ENCODE results near the gene DNAAF8.
A peak's percentile ranks its signal among the peaks of the same experiment; 100 is the strongest.
"Not testable (repeated sequence)": the region's sequence is repeated elsewhere in the genome, so short reads cannot be mapped to it uniquely, and the experiment has no call there.

The DNAAF8 gene

GRCh38 chr16:4724661-4725270 lies 9.6 kb upstream of the DNAAF8 start:
- no peak for DNase-seq

GRCh38 chr16:4726616-4727015 lies 7.7 kb upstream of the DNAAF8 start:
- no peak for DNase-seq

DNA sequence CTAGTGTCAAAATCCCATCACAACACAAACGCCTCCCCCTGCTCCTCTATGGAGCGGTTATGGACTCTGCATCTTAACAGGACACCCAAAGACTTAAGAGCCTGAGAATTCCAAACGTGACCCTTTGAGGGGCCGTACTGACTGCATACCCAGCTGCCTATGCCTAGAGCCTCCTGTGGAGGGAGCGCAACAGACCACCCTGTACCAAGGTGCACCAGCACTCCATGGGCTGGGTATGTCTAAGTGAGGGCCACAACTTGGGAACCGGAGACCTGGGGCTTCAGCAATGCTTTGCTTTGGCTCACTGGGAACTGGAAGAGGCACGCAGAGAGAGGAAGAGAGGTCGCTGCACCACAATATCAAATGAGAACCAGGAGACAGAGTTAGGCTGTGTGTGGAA lies 5.7 kb upstream of the DNAAF8 start:
- no peak for DNase-seq

DNA sequence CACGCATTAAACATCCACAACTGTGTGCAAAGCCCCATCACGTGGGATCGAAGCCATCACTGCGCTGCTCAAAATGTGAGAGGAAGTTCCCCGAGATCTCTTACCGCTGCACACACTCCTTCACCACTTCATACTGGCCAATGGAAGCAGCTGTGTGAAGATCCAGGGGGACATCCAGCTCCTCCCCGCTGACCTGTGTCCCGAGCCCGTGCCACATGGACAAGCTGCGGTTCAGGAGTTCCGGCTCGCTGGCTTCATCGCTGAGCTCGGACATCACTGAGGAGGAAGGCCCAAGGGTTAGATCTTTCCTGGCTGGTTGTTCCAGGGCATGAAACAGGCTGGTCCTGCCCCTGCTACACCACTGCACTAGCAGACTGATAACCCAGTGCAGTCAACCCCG lies 4.5 kb upstream of the DNAAF8 start:
- DNase-seq, result no peak

DNA sequence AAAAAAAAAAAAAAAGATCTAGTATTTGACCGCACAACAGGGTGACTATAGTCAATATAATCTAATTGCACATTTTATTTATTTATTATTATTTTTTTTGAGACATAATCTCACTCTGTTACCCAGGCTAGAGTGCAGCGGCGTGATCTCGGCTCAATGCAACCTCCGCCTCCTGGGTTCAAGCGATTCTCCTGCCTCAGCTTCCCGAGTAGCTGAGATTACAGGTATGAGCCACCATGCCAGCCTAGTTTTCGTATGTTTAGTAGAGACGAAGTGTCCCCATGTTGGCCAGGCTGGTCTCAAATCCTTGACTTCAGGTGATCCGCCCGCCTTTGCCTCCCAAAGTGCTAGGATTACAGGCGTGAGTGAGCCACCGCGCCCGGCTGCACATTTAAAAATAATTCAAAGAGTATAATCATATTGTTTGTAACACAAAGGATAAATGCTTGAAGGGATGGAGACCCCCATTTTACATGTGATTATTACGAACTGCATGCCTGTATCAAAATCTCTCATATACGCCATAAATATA lies 1.1 kb upstream of the DNAAF8 start:
- no peak for DNase-seq

- no peak for DNase-seq
Measured at GRCh38 chr16:4733747-4734062, 632 bp upstream of the DNAAF8 start.

GRCh38 chr16:4734730-4735535 lies 596 bp downstream of the DNAAF8 start:
- peak; percentile 14 for DNase-seq

DNA sequence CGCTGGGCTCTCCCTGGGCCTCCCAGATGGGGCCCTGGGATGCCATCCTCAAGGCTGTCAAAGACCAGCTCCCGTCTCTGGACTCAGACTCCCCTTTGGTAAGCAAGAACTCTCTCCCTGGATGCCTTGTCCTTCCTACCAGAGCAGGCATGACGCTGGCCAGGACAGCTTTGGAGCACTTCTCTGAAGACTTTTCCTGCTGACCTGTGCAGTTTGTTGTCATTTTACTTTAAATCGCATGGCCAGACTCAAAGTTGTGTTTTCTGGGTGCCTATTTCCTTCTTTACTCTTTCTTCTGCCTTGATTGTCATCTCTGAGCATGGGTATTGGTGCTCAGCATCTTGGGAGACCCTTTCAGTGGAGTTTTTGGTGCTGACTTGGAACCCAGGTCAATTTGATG lies 2.2 kb downstream of the DNAAF8 start:
- DNase-seq, result no peak

DNA sequence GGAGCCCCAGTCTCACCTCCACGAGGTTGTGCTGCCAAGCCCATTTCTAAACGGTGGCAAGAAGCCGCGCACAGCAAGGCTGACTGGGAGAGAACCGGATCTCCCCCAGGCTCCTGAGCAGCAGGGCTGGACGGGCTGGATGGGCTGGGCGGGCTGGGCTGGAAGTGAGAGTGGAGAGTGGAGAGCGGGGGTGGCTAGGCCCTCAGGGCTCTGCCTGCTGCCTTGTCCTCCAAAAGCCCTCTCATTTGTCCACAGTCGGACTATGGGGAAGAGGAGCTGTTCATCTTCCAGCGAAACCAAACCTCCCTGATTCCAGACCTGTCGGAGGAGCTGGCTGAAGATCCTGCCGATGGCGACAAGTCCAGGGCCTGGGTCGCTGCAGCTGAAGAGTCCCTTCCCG lies 3.2 kb downstream of the DNAAF8 start:
- no peak for DNase-seq

- DNase-seq, result not testable (repeated sequence)
Measured at GRCh38 chr16:4738370-4738769, 4.0 kb downstream of the DNAAF8 start.

GRCh38 chr16:4743226-4743878 lies 9.0 kb downstream of the DNAAF8 start:
- no peak for DNase-seq

DNA sequence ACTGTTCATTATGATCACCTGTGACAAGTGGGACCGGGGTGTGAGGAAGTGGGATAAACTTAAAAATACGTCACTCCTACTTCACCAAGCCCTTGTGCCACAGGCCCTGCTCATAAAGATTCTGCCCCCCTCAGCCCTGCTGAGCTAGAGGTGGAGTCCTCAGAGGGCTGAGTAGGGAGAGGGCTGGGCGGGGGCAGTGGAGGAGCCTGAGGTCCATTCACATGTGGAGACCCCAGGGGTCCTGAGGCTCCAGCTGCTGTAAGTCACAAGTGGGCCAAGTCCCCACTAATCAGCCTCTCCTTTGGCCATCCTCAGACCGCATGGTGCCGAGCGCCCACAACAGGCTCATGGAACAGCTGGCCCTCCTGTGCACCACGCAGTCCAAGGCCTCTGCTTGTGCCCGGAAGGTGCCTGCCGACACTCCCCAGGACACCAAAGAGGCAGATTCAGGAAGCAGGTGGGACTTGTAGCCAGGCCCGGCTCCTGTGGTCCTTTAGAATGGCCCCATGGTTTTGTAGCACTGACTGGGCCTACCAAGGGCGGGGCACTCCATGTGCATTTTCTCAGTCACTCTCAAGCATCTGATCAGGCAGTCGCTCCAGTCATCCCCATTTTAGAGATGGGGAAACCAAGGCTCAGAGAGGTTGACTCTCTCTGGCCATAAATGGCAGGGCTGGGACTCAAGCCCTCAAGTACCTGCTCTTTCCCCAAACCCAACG lies 10.4 kb downstream of the DNAAF8 start:
- no peak for DNase-seq

DNA sequence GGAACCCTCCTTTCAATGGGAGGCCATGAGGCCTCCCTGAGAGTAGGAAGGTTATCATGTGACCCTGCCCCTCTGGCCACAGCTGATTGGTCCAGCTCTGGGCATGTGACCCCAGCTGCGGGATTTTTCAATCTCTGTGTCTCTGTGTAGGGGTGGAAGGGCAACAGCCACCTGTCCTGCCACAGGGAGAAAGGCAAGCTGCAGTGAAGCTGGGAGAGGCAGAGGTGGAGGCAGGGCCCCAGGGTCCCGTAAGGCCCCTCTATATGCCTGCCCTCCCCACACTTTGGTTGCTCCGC lies 10.9 kb downstream of the DNAAF8 start:
- no peak for DNase-seq

DNA sequence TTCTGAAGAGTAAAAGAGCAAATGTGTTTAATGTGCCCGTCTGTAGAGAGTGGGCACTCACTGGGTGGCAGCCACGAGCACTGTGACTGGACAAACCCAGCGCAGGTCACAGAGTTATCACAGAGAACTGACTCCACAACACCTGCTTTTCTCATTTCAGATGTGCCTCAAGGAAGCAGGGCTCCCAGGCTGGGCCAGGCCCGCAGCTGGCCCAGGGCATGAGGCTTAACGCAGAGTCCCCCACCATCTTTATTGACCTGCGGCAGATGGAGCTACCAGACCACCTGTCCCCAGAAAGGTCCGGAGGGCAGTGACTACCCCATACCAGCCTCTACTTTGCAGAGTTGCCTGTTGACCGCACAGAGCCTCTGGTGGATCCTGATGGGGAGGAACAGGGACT lies 11.9 kb downstream of the DNAAF8 start:
- DNase-seq, result no peak

- DNase-seq, result no peak
Measured at GRCh38 chr16:4746991-4747574, 12.7 kb downstream of the DNAAF8 start.

GRCh38 chr16:4747906-4748681 lies 13.8 kb downstream of the DNAAF8 start:
- DNase-seq, result no peak

DNA sequence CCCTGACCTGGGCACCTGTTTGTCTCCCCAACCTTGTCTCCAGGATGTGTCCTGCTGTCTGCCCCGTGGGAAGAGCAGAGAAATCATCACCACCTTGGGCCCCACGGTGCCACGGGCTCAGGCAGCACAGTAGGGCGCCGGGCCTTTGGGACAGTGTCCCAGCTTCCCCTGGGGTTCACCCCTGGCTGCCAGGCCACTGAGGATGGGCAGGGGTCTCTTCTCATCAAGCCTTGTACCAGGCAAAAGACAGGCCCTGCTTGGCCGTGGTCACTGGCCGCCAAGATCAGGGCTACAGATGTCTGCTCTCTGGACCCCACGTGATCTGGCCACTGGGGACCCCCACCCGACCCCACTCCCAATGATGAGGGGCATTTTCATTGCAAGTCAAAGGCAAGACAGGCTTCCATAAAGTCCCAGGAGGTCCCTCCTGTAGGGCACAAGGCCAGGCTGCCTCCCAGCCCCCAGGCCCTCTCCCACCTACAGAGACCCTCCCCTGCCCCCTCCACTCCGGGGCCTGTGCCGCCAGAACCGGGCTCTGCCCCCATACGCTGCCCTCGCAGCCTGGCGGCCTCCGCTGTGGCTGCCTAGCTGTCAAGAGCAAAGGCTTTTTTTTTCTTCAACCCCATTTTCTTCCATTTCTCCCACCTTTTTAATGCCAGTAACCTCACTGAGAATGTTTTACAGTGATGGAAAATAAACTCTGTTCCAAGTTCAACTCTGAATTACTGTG lies 14.5 kb downstream of the DNAAF8 start:
- no peak for DNase-seq

DNA sequence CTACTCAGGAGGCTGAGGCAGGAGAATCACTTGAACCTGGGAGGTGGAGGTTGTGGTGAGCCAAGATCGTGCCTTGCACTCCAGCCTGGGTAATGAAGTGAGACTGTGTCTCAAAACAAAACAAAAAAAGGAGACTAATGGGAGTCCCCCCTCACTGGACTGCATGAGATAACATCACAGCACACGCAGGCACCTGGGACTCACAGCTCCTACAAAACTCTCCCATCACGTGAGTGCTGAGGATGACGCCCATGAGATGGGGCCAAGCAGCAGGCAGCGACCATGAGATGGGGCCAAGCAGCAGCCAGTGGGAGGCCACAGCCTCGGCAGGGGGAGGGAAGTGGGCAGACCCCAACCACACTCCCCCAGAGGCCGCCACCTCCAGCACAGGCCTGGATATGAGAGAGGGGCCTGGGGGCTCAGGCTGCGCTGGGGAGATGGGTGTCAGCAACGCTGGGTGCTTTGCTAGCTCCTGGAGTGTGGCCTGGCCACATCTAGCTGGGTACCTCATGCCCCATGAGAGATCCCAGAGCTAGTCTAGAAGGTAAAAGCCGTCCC lies 15.4 kb downstream of the DNAAF8 start:
- no peak for DNase-seq

GRCh38 chr16:4750896-4751295 lies 16.6 kb downstream of the DNAAF8 start:
- DNase-seq, result no peak

- DNase-seq, result no peak
Measured at GRCh38 chr16:4752351-4753100, 18.2 kb downstream of the DNAAF8 start.

GRCh38 chr16:4753227-4753626 lies 18.9 kb downstream of the DNAAF8 start:
- no peak for DNase-seq

Data from NCI-H2029 treated with DMSO at 0.1 percent for 48 hours (cell line).